HCT116 (cell line): ENCODE results near the gene FMN1. TPM values are rescaled to one million over a fixed set of nuclear protein-coding genes. Genes with fewer than 3 reads are reported as not detected.

Source experiments
- ATAC-seq: fragments of 200-7000 bp; cut with Tn5 transposase; 2 replicates; pipeline ENCODE4 v1.9.1; 2020; ENCODE audit warnings: mild to moderate bottlenecking, moderate library complexity
- BruUV-seq: library from RNA; stranded (reverse); fragments of 400-500 nt; replicated peaks from 2 replicates; lab custom pipeline; 2021; lab: Mats Ljungman, UMichigan
- CTCF ChIA-PET: fragments of 300-600 bp; sonication (Branson Sonifier 250); formaldehyde crosslinking; loops from one replicate; lab custom pipeline; 2021; ENCODE audit warnings: antibody characterized with exemption; lab: Charles Lee
- POLR2A ChIA-PET: fragments of 300-600, 350-600 bp; sonication (Branson Sonifier 250); formaldehyde crosslinking; loops from one replicate; lab custom pipeline; 2021; ENCODE audit warnings: antibody characterized with exemption; lab: Charles Lee
- RAD21 ChIA-PET, 2 experiments: fragments of 300-600 bp; sonication (Branson Sonifier 250); formaldehyde crosslinking; loops; one replicate each; lab custom pipeline; 2023; ENCODE audit warnings: low total read pairs in 2 of 2; ENCODE audit not compliant: uncharacterized antibody in 2 of 2, unreplicated experiment in 2 of 2, low non-redundant PET in 1 of 2; lab: Charles Lee
- DNase-seq: peaks from one replicate; pipeline ENCODE4 v3.0.0-alpha.2; 2010; ENCODE audit warnings: low read depth, low spot score
- H2AFZ ChIP-seq: fragments of 200-600 bp; shearing (Covaris generic), sonication (generic); 2 replicates; pipeline ENCODE4 v1.6.1; 2017; ENCODE audit warnings: low read depth, mixed run types, mixed read lengths, antibody characterized with exemption, low read length; ENCODE audit not compliant: poor library complexity, severe bottlenecking
- H3K27ac ChIP-seq: 2 replicates; pipeline ENCODE4 v1.5.1; 2012; ENCODE audit warnings: low read depth, low read length
- H3K27me3 ChIP-seq: fragments of 200-600 bp; sonication (generic); 2 replicates; pipeline ENCODE4 v1.6.1; 2016; ENCODE audit warnings: mixed run types, low read length, mixed read lengths; ENCODE audit not compliant: insufficient read depth
- H3K36me3 ChIP-seq, 2 experiments: fragments of 200-500 bp in 1 of 2; fragments of 200-600 bp in 1 of 2; sonication (Bioruptor generic) in 1 of 2; sonication (generic) in 1 of 2; 2 replicates each; pipeline versions ENCODE4 v1.5.1 to v1.6.1; 2014 to 2016; ENCODE audit warnings: low read length in 2 of 2, inconsistent platforms in 1 of 2, mixed read lengths in 1 of 2, mixed run types in 1 of 2; ENCODE audit not compliant: insufficient read depth in 2 of 2, control insufficient read depth in 1 of 2
- H3K4me1 ChIP-seq, 2 experiments: fragments of 200-600 bp in 1 of 2; sonication (generic) in 1 of 2; 2 replicates each; pipeline versions ENCODE4 v1.5.1 to v1.6.1; 2012 to 2017; ENCODE audit warnings: low read length in 2 of 2, inconsistent platforms in 1 of 2, mild to moderate bottlenecking in 1 of 2, mixed read lengths in 1 of 2, mixed run types in 1 of 2, moderate library complexity in 1 of 2; ENCODE audit not compliant: insufficient read depth in 2 of 2, control insufficient read depth in 1 of 2
- H3K4me2 ChIP-seq: fragments of 200-600 bp; sonication (generic); 2 replicates; pipeline ENCODE4 v1.6.1; 2017; ENCODE audit warnings: mixed run types, low read length, mixed read lengths
- H3K4me3 ChIP-seq, 2 experiments: fragments of 200-600 bp in 1 of 2; sonication (generic) in 1 of 2; replicated peaks in 1 of 2; 2 replicates each; pipeline ENCODE4 v1.5.1; 2011 to 2016; ENCODE audit warnings: low read length in 2 of 2, control low read depth in 1 of 2, low read depth in 1 of 2, mild to moderate bottlenecking in 1 of 2, mixed read lengths in 1 of 2, mixed run types in 1 of 2
- H3K79me2 ChIP-seq: fragments of 200-600 bp; sonication (generic); 2 replicates; pipeline ENCODE4 v1.6.1; 2017; ENCODE audit warnings: mild to moderate bottlenecking, mixed run types, low read length, moderate library complexity, mixed read lengths; ENCODE audit not compliant: insufficient read depth
- H3K9ac ChIP-seq: fragments of 200-600 bp; sonication (generic); 2 replicates; pipeline ENCODE4 v1.6.1; 2016; ENCODE audit warnings: low read length, mixed read lengths
- H3K9me2 ChIP-seq: fragments of 200-600 bp; sonication (generic), shearing (Covaris generic); 2 replicates; pipeline ENCODE4 v1.6.1; 2017; ENCODE audit warnings: mixed run types, mild to moderate bottlenecking, moderate library complexity; ENCODE audit not compliant: insufficient read depth
- H3K9me3 ChIP-seq, 2 experiments: fragments of 200-500 bp in 1 of 2; fragments of 200-600 bp in 1 of 2; sonication (Bioruptor generic) in 1 of 2; sonication (generic) in 1 of 2; 2 replicates each; pipeline ENCODE4 v1.6.1; 2014 to 2017; ENCODE audit warnings: low read length in 2 of 2, mixed read lengths in 2 of 2, inconsistent platforms in 1 of 2, low read depth in 1 of 2, mild to moderate bottlenecking in 1 of 2, mixed run types in 1 of 2, moderate library complexity in 1 of 2; ENCODE audit not compliant: control insufficient read depth in 1 of 2, insufficient read depth in 1 of 2
- H4K20me1 ChIP-seq: fragments of 200-600 bp; sonication (generic), shearing (Covaris generic); 2 replicates; pipeline ENCODE4 v1.6.1; 2017; ENCODE audit warnings: mixed run types, mild to moderate bottlenecking, moderate library complexity; ENCODE audit not compliant: insufficient read depth
- ATF3 ChIP-seq: IDR thresholded peaks from 2 replicates; pipeline ENCODE4 v1.6.1; 2012
- CEBPB ChIP-seq: IDR thresholded peaks from 2 replicates; pipeline ENCODE4 v1.6.1; 2012; ENCODE audit warnings: low read depth
- CTCF ChIP-seq, 3 experiments: fragments of 200-600 bp in 1 of 3; sonication (generic) in 1 of 3; IDR thresholded peaks in 2 of 3; conservative IDR thresholded peaks in 1 of 3; 2 replicates each; pipeline ENCODE4 v1.5.1; 2012 to 2017; ENCODE audit warnings: low read depth in 2 of 3, low read length in 2 of 3, antibody characterized with exemption in 1 of 3, borderline replicate concordance in 1 of 3, control low read depth in 1 of 3, mild to moderate bottlenecking in 1 of 3, mixed read lengths in 1 of 3, mixed run types in 1 of 3, moderate library complexity in 1 of 3; ENCODE audit not compliant: insufficient read depth in 1 of 3
- EZH2phosphoT487 ChIP-seq: fragments of 200-600 bp; IDR thresholded peaks from 2 replicates; pipeline ENCODE4 v1.6.1; 2018; ENCODE audit warnings: antibody characterized with exemption, borderline replicate concordance
- MAX ChIP-seq: IDR thresholded peaks from 2 replicates; pipeline ENCODE4 v1.6.1; 2012
- intact Hi-C: fragments of 100-400 bp; cut with micrococcal nuclease; formaldehyde crosslinking; loops from 2 replicates; pipeline ENCODE4 v1.10.0; 2022
- total RNA-seq: library from RNA; stranded (reverse); gene quantifications from one replicate; pipeline ENCODE4 v1.2.1, GENCODE V29; 2021; ENCODE audit not compliant: unreplicated experiment

The FMN1 gene
- total RNA-seq, 1 experiment from 2014 or later: 0.39 TPM

GRCh38 chr15:33201491-33202231 lies 7.1 kb upstream of the FMN1 start (continued):
- TF ChIP-seq CTCF (IDR thresholded peaks at IDR 0.05 in 2 of 3, conservative IDR thresholded peaks at IDR 0.05 in 1 of 3; ENCODE audit: borderline replicate concordance in 1 of 3, insufficient read depth in 1 of 3, low read depth in 2 of 3, low read length in 2 of 3) (peak in 2 of 3 experiments; percentile 63 to 65; a peak in 4 of 6 replicates), EZH2phosphoT487 (no peak), MAX (peak; percentile 55; the same call in 1 of the 2 replicates), CEBPB (0 out of 2 replicates have a peak, but pooled peaks have one; percentile 29)

- CTCF ChIA-PET: interaction anchor here (1.4 to 1.7 kb wide), 3 partner anchors 15 to 500 kb away, joined by 3 to 11 read pairs (median 3); no protein-coding TSS in a partner anchor
- no peak for TF ChIP-seq ATF3
- POLR2A ChIA-PET: interaction anchor here (2.0 kb wide), 1 partner anchor 15 kb away, joined by 4 read pairs; no protein-coding TSS in a partner anchor
- Histone ChIP-seq H3K4me1 (peaks cover 20 to 32% of the 10 kb centered on the region in 2 experiments), H3K4me2 (peak overlapping the region; percentile 69), H3K36me3 (no peaks in the 10 kb centered on the region), H3K9ac (no peak overlapping the region), H3K79me2 (no peaks in the 10 kb centered on the region), H3K9me2 (no peaks in the 10 kb centered on the region), H3K27me3 (peaks cover 9% of the 10 kb centered on the region; the same call in 1 of the 2 replicates), H3K4me3 (no peak overlapping the region), H4K20me1 (no peaks in the 10 kb centered on the region), H3K9me3 (no peaks in the 10 kb centered on the region), H2AFZ (no peak overlapping the region), H3K27ac (no peak overlapping the region)
- intact Hi-C loops: no loop called here
- DNase-seq: no peak
- no TSS peak for BruUV-seq
- RAD21 ChIA-PET: no interaction called here
- no peak for ATAC-seq
Measured at GRCh38 chr15:33200903-33201302, 6.4 kb upstream of the FMN1 start.
